Gastroesophageal sphincter (tissue), 3 donors: ENCODE results near the gene DCAF10.

Experiments
- CTCF ChIP-seq, 4 experiments: fragments of 200-600 bp in 2 of 4; fragments of 450-650 bp in 2 of 4; sonication (generic) in 1 of 4; IDR thresholded peaks; one replicate each; pipeline ENCODE4 v1.5.1; 2017 to 2019; ENCODE audit warnings: antibody characterized with exemption in 4 of 4, mild to moderate bottlenecking in 2 of 4, moderate library complexity in 2 of 4
- EP300 ChIP-seq: sonication (generic); formaldehyde crosslinking; IDR thresholded peaks from one replicate; pipeline ENCODE4 v1.6.1; 2017; ENCODE audit warnings: antibody characterized with exemption, mild to moderate bottlenecking
- POLR2A ChIP-seq, 2 donors: fragments of 450-650 bp; IDR thresholded peaks; one replicate each; pipeline ENCODE4 v1.6.1; 2017; ENCODE audit warnings: antibody characterized with exemption in 2 of 2, mild to moderate bottlenecking in 2 of 2, moderate library complexity in 1 of 2
- POLR2AphosphoS5 ChIP-seq: sonication (generic); formaldehyde crosslinking; IDR thresholded peaks from one replicate; pipeline ENCODE4 v1.6.1; 2017; ENCODE audit warnings: antibody characterized with exemption

- no peak for TF ChIP-seq CTCF (IDR thresholded peaks at IDR 0.05)
- no peak for TF ChIP-seq POLR2AphosphoS5
- no peak for TF ChIP-seq EP300
- TF ChIP-seq POLR2A (IDR thresholded peaks at IDR 0.05): no peak
Observed at GRCh38 chr9:37801959-37802711, 1.5 kb downstream of the DCAF10 start.
